ENCODE results near the gene NMNAT3.

Gene NMNAT3

DNA sequence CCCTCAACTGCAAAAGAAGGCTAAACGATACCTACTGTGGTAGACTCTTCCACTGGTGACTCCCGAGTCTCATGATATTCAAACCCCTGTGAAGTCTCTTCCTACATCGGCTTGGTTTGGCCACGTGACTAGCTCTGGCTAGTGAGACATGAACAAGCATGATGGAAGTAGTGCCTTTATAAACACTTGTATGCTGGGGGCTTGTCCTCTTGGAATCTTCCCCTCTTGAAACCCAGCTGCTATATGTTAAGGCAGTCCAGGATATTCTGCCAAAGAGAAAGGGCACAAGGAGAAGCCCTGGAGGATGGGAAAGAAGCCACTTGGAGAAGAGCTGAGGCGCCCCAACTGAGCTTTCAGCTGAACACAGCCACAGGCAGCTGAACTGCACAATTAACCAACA is 154.6 kb downstream of the NMNAT3 start:
- no peak for TF ChIP-seq CTCF (conservative IDR thresholded peaks at IDR 0.05; ENCODE audit: control insufficient read depth, insufficient read depth, low read depth, low read length)
- no peak for DNase-seq (ENCODE audit: low read depth)
- no peak overlapping the region for H3K4me3 ChIP-seq (ENCODE audit: control insufficient read depth, low read depth, low read length)

DNA sequence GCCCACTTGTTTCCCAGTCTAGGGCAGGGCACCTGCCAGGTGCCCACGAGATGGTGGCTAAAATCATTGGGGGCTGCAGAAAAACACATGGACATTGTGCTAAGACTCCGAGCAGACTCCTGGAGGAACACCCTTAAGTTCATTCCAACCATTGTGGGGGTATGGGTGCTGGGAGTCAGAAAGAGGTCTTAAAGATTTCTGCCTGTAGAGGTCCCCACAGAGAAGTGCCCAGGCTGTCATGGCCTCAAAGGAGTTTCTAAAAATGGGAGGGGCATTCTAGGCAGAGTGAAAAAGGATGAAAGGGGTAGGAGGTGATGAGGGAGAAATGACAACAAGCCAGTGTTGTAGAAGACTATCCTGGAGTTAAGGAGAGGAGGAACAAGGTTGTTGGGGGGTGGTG is 155.4 kb downstream of the NMNAT3 start:
- no peak overlapping the region for H3K4me3 ChIP-seq (ENCODE audit: control insufficient read depth, low read depth, low read length)

GRCh38 chr3:139521816-139522215 is 156.0 kb downstream of the NMNAT3 start:
- DNase-seq (ENCODE audit: low read depth), result no peak
- TF ChIP-seq CTCF (conservative IDR thresholded peaks at IDR 0.05; ENCODE audit: control insufficient read depth, insufficient read depth, low read depth, low read length), result no peak
- no peak overlapping the region for H3K4me3 ChIP-seq (ENCODE audit: control insufficient read depth, low read depth, low read length)

More for the DNA sequence above, 155.4 kb downstream of the NMNAT3 start:
- DNase-seq (ENCODE audit: low read depth), result no peak
- no peak for TF ChIP-seq CTCF (conservative IDR thresholded peaks at IDR 0.05; ENCODE audit: control insufficient read depth, insufficient read depth, low read depth, low read length)

DNA sequence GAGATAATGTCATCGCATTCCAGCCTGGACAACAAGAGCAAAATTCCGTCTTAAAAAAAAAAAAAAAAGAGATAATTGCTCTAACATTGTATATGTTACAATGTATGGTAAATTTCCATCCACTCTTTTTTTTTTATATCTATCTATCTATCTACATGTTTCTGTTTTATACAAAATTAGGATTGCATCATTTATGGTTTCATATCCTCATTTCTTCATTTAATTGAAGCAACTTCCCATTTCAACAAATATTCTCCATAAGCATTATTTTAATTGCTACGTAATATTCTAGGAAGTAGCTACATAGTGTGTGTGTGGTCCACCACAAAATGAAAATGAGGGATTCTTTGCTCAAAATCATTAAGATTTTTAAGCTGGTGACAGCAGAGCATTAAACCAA is 156.6 kb downstream of the NMNAT3 start:
- DNase-seq (ENCODE audit: low read depth), result no peak
- H3K4me3 ChIP-seq (ENCODE audit: control insufficient read depth, low read depth, low read length), result no peak overlapping the region
- TF ChIP-seq CTCF (conservative IDR thresholded peaks at IDR 0.05; ENCODE audit: control insufficient read depth, insufficient read depth, low read depth, low read length), result no peak

DNA sequence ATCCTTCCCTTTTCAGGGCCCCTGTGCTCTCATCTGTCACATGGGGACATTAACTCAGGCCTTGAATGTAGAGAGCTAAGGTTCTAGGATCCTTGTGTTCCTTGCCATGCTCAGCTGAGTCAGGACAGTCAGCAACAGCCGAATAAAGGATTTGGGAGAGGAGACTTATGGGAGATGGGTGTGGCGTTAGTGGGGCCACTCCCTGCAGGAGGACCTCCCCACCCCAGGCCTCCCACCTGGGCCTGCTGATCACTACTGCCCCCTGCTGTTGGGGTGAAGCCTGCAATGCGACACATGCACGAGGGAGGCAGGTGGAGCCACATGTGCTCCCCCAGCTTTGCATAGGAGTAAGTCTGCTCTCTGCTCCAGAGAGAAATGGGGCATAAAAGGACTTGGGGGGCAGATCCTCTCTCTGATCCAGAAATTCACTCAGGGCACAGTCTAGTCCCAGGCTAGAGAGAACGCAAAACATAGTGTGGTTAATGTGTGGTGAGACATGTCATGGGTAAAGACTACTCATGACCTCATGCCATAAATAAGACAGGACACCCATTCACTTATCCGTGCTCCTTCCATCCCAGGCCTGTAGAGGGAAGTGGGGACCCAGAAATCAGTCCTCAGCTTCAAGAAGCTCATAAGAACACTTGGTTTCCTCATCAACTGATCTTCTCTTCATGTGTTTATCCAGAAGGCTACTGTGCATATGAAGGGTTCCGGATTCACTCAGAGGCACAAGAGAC is 157.6 kb downstream of the NMNAT3 start:
- no peak overlapping the region for H3K4me3 ChIP-seq (ENCODE audit: control insufficient read depth, low read depth, low read length)
- peak; percentile 39 for DNase-seq (ENCODE audit: low read depth)
- TF ChIP-seq CTCF (conservative IDR thresholded peaks at IDR 0.05; ENCODE audit: control insufficient read depth, insufficient read depth, low read depth, low read length), result peak; percentile 20

- TF ChIP-seq CTCF (conservative IDR thresholded peaks at IDR 0.05; ENCODE audit: control insufficient read depth, insufficient read depth, low read depth, low read length), result no peak
- no peak overlapping the region for H3K4me3 ChIP-seq (ENCODE audit: control insufficient read depth, low read depth, low read length)
- DNase-seq (ENCODE audit: low read depth), result no peak
Observed at GRCh38 chr3:139518926-139519842, 158.6 kb downstream of the NMNAT3 start.
